GM23338 (cell line): Measurements from ENCODE around the gene ERI2.

Source experiments
- CTCF ChIP-seq, 2 experiments: fragments of 200-600 bp in 1 of 2; sonication (generic) in 1 of 2; conservative IDR thresholded peaks; 2 replicates each; pipeline versions ENCODE4 v1.5.1 to v1.6.1; 2016 to 2017; ENCODE audit warnings: antibody characterized with exemption in 2 of 2, low read depth in 2 of 2, mild to moderate bottlenecking in 2 of 2, moderate library complexity in 1 of 2
- EZH2 ChIP-seq: fragments of 200-600 bp; sonication (generic); IDR thresholded peaks from one replicate; pipeline ENCODE4 v1.8.0; 2017; ENCODE audit warnings: antibody characterized with exemption, mild to moderate bottlenecking, low read depth; ENCODE audit not compliant: unreplicated experiment
- JUNB ChIP-seq: IDR thresholded peaks from one replicate; pipeline ENCODE4 v1.6.1; 2016; ENCODE audit warnings: antibody characterized with exemption; ENCODE audit not compliant: unreplicated experiment
- POLR2AphosphoS5 ChIP-seq: IDR thresholded peaks from 2 replicates; pipeline ENCODE4 v1.6.1; 2016; ENCODE audit warnings: antibody characterized with exemption, low read depth

- TF ChIP-seq JUNB, result no peak
- TF ChIP-seq CTCF (conservative IDR thresholded peaks at IDR 0.05; ENCODE audit: low read depth in 2 of 2), result no peak
- TF ChIP-seq EZH2, result no peak
- TF ChIP-seq POLR2AphosphoS5, result no peak
Measured at GRCh38 chr16:20814784-20815183, 8.5 kb upstream of the ERI2 start.
